DND-41 (cell line): ENCODE data around the gene RGMA.

Experiments
- CTCF ChIP-seq: IDR thresholded peaks from 2 replicates; pipeline ENCODE4 v1.5.1; 2012; ENCODE audit warnings: borderline replicate concordance, low read length, moderate library complexity, mild to moderate bottlenecking; ENCODE audit not compliant: poor library complexity, severe bottlenecking; ENCODE audit errors: extremely low read depth
- EZH2 ChIP-seq: IDR thresholded peaks from 3 replicates; pipeline ENCODE4 v1.6.1; 2012; ENCODE audit warnings: borderline replicate concordance, low read depth, mild to moderate bottlenecking, moderate library complexity, low read length, inconsistent platforms; ENCODE audit not compliant: severe bottlenecking

GRCh38 chr15:93020976-93021772 is 67.8 kb downstream of the RGMA start:
- TF ChIP-seq CTCF: no peak
- TF ChIP-seq EZH2: no peak
